HPDE6-E6E7 (cell line): Measurements from ENCODE around the gene EFCAB11.
A peak's percentile ranks its signal among the peaks of the same experiment; 100 is the strongest.

Experiments used
- DNase-seq: peaks from one replicate; pipeline ENCODE4 v3.0.0; 2011; ENCODE audit warnings: missing footprints; ENCODE audit errors: extremely low spot score

The EFCAB11 gene

DNA sequence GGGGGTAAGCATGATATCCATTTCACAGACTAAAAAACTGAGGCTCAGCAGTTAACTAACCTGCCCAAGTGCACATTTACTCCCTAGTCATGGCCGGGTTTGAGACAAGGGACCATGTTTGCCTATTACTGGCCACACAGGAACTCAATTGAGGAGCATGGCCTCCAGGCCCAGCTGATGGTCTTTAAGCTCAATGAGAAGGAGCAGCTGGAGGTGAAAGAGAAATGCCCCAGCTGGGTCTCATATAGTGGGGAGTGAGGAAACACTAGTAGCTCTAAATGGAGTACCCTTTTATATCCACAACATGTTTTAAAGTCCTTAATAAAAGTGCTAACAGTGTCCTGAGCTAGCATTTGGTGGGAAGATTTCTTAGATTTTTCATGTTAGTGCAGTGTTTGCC, 2.8 kb upstream of the EFCAB11 start:
- DNase-seq, result no peak

DNA sequence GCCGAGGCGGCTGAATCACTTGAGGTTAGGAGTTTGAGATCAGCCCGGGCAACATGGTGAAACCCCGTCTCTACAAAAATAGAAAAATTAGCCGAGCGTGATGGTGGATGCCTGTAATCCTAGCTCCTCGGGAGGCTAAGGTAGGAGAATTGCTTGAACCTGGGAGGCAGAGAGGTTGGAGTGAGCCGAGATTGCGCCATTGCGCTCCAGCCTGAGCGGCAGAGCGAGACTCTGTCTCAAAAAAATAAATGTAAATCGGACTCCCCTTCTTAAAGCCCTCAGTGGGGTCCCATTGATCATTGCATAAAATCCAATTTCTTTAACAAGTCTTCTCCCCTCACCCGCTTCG, 2.1 kb upstream of the EFCAB11 start:
- no peak for DNase-seq

DNA sequence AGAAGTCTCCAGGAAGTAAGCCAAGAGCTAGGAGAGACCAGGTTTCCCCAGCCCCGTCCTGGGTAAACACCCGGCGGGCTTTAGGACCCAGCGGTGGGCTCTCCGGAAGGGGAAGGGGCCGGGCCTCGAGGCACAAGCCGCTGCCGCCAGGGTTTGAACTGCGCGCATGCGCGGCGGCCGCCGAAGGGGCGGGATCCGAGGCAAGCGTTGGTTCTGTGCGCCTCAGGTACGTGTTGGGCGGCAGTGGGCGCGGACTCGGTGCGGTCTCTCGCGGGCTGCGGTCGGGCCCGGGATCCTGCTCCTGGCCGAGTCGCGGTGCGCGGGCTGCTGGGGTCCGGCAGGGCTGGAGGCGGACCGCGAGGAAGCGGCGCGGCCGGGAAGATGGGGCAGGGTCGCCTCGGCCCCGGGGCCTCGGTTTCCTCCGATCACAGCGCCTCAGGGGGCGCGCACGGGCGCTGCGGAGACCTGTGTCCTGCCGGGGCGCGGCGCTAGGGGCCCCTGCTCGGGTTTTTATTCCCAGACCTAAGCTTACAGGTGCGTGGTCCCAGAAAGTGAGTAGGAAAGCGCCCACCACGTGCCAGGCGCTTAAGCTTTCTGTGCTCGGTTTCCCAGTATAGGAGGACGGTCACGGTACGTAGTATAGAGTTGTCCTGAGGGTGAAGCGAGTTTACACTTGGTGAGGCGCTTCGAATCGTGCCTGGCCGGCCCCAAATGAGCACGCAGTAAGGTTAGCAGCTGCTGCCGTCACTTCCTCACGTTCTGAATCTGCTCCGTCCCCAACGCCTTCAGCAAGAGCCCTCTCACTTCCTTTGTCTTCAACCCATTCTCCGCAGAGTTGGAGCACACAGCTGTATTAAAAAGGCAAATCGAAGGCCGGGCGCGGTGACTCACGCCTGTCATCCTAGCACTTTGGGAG, 1.5 kb upstream of the EFCAB11 start, which contains the start of gene TDP1:
Gene TDP1 (plus strand): TSS at position 183 of the 916 bp plus-strand sequence. CDS start 7,188 bp downstream, outside the sequence.
- DNase-seq, result peak; percentile 93

- DNase-seq, result no peak
These were observed 653 bp upstream of the EFCAB11 start for GRCh38 chr14:89955022-89955744.

DNA sequence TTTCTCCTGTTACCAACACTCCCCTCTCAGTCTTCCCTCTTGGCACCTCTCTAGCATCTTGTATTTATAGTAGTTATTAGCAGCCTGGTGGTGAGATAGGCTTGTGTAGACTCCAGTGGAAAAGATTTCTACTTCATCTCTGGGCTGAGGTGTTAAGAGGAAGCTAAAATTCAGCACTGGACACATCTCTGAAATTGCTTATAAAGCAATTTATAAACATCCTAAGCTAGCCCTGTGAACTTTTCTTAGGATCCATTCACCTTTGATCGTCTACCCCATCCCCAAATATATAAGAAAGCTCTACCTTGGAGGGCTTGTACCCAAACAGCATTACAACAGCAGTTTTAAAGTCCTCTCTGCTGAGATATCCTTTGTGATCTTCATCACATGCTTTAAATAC, 928 bp downstream of the EFCAB11 start:
- DNase-seq, result no peak

- DNase-seq, result no peak
These were observed 2.0 kb downstream of the EFCAB11 start for GRCh38 chr14:89952576-89952975.

GRCh38 chr14:89947344-89947743, 7.2 kb downstream of the EFCAB11 start:
- no peak for DNase-seq

DNA sequence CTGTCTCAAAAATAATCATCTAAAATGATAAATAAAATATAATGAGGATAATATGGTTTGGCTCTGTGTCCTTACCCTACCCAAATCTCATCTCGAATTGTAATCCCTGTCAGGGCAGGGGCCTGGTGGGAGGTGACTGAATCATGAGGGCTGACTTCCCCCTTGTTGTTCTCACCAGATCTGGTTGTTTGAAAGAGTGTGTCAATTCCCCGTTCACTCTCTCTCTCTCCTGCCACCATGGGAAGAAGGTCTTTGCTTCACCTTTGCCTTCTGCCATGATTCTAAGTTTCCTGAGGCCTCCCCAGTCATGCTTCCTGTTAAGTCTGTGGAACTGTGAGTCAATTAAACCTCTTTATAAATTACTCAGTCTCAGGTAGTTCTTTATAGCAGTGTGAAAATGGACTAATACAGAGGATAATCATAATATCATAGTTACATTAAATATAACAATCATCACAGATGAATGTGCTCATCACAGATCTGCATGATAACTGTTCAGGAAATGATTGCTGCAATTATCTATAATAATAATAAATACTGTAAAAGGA, 12.6 kb downstream of the EFCAB11 start:
- no peak for DNase-seq

DNA sequence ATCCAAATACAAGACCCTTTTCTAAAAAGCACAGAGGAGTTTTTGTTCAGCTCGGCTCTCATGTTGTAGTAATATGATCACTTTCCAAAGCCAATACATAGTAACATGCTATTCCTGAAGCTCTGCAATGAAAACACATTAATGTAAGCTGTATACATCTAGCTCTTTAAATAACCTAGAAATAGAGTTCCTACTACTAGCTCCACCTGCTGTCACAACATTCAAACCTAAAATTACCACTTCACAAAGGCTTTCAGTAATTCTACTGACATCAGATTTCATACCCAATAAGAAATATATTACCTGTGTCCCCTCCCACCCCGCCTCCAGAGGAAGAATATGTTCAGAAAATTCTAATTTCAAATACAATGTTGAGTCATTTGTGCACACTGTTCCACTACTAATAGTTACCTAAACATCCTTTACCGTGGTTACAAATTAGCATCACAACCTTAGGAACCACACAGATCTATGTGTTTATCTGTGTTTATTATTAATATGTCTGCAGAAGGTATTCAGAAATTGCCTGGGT, 17.8 kb downstream of the EFCAB11 start:
- no peak for DNase-seq

GRCh38 chr14:89933002-89933401, 21.5 kb downstream of the EFCAB11 start:
- no peak for DNase-seq

DNA sequence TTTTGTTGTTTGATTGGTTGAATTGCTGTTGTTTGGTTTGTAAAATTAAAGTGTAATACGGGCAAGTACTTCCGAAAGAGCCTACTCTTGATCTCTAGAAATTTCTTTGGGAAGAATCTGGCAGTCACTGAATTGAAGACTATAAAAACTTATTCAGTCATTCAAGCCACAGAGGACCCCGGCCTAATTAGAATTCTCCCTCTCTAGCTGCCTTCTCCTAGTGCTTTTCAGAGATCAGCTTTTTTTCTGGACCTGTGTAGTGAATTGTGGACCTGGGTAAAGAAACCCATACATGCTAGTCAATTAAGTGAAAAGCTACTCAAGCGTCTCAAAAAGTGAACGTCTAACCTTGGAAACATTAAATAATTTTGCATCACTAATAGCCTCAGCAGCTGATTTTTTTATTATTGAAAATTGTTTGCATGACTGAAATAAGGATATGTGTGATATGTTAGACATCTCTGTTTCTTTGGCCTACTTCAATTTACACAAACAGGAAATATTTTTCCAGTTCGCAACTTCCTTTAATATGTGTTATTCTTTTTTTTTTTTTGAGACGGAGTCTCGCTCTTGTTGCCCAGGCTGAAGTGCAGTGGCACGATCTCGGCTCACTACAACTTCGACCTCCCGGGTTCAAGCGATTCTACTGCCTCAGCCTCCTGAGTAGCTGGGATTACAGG, 27.2 kb downstream of the EFCAB11 start:
- DNase-seq, result no peak

- DNase-seq, result peak; percentile 19
These were observed 27.8 kb downstream of the EFCAB11 start for GRCh38 chr14:89926694-89927093.

DNA sequence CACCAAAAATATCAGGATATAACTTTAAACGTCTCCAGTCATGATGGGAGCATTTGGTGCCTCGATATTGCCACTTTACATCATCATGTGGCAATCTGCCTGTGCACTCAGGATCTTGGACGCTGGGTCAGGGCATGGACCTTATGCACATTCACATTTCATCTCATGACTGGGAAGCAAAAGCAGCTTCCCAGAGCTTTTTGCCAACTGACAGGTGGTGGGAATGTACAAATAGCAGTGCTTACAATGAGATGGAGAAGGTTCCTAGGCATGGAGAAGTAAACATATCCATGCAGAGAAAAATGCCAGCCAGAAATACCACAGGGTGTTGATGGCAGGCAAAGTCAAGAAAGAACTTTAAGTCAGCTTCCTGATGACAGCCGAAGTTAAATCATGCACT, 30.3 kb downstream of the EFCAB11 start:
- no peak for DNase-seq

- peak; percentile 26 for DNase-seq
These were observed 32.3 kb downstream of the EFCAB11 start for GRCh38 chr14:89922031-89922907.

DNA sequence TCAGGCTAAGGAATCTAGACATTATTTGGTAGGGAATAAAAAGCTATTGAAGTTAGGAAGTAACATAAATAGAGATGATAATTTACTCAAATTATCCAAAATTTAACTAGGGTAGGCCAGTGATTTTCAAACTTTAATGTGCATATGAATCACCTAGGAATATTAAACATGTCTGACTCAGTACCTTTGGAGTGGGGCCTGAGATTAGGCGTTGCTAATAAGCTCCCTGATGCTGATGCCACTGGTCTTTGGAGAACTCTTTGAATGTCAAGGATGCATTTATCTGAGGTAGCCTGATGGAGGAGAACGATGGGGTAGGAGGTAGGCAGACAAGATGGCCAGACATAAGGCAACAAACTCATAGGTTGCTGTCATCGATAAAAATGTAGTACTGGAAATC, 33.2 kb downstream of the EFCAB11 start:
- no peak for DNase-seq

DNA sequence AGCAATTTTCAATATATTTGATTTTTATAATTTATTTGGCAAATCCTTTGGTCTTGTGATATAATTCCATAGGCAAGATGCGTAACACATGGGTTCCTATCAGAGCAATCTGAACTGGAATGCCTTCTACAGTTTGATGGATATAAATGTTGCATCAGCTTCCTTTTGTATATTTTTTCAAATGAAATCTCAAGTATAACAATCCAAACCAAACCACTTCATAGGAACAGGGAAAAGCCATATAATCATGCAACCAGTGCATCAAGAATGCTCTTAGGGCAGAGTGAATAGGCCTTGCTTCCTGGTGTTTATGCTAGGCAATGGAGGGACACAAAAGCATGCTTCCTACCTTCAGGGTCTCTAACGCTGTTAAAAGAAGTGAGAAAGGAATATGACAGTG, 34.5 kb downstream of the EFCAB11 start:
- no peak for DNase-seq

GRCh38 chr14:89918721-89919120, 35.8 kb downstream of the EFCAB11 start:
- no peak for DNase-seq

GRCh38 chr14:89915114-89915878, 39.2 kb downstream of the EFCAB11 start:
- DNase-seq, result peak; percentile 43

DNA sequence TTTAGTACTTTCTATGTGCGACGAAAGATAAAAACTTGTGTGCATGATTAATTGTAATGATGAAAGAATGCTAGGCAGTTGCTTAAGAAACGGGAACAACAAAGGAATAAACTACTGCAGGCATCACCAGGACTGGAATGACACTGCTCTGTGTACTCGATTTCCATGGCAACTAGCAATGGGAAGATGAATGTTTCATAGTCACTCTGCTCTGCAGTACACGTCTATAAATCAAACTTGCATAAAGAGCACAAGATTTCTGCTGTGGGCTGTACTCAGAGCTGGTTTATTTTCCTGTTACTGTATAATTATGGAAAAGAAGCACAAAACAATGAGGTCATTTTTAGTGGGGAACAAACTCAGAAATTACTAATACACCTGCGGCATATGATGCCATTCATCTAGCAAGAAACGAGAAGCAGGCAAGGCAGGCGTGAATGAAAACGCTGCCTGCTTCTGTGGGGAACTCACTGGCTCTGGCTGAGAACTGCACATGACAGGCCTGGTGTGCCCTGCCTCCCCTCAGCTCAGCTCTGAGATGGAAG, 41.8 kb downstream of the EFCAB11 start:
- DNase-seq, result peak; percentile 72

DNA sequence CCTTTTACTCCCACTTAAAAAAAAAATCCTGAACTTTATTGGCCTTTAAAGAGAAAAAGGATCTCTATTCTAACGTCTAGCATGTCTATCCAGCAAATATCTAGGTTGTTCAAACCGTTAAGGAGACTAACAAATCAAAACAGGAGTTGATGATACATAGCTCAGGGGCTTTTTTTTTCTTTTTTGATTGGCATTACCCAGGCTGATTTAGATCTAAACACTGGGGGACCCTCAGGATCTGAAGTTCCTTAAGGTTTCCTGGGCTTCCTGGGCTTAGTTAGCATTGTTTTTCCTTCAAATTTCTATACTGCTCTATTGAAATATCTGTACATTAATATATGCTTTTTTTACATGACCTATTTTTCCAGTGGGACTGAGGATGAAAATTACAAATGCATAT, 42.3 kb downstream of the EFCAB11 start:
- DNase-seq, result no peak
